OCI-LY7 (cell line): ENCODE results near the gene CCDC142. TPM values are rescaled to one million over a fixed set of nuclear protein-coding genes. Genes with fewer than 3 reads are reported as not detected.

Source experiments
- BruUV-seq: library from RNA; stranded (reverse); fragments of 400-500 nt; replicated peaks from 2 replicates; lab custom pipeline; 2021; lab: Mats Ljungman, UMichigan
- CTCF ChIA-PET: fragments of 300-600 bp; sonication (Branson Sonifier 250); formaldehyde crosslinking; loops from one replicate; lab custom pipeline; 2022; ENCODE audit warnings: antibody characterized with exemption; ENCODE audit not compliant: unreplicated experiment; lab: Charles Lee
- POLR2A ChIA-PET: fragments of 300-600 bp; sonication (Branson Sonifier 250); formaldehyde crosslinking; loops from one replicate; lab custom pipeline; 2022; ENCODE audit warnings: antibody characterized with exemption; lab: Charles Lee
- DNase-seq: peaks from one replicate; pipeline ENCODE4 v3.0.0-alpha.2; 2015; ENCODE audit warnings: low spot score
- H2AFZ ChIP-seq: fragments of 200-600 bp; sonication (generic), shearing (Covaris generic); 2 replicates; pipeline ENCODE4 v1.6.1; 2014; ENCODE audit warnings: mild to moderate bottlenecking, antibody characterized with exemption, low read length, moderate library complexity
- H3K27ac ChIP-seq: fragments of 200-600 bp; sonication (generic); 2 replicates; pipeline ENCODE4 v1.5.1; 2014; ENCODE audit warnings: mixed run types, low read depth, mild to moderate bottlenecking, moderate library complexity, low read length, inconsistent platforms; ENCODE audit not compliant: poor library complexity, severe bottlenecking
- H3K36me3 ChIP-seq: fragments of 200-600 bp; sonication (generic); 2 replicates; pipeline ENCODE4 v1.6.1; 2014; ENCODE audit warnings: mild to moderate bottlenecking, antibody characterized with exemption, low read length, moderate library complexity, mixed read lengths; ENCODE audit not compliant: insufficient read depth
- H3K4me1 ChIP-seq: fragments of 200-600 bp; sonication (generic); 2 replicates; pipeline ENCODE4 v1.5.1; 2014; ENCODE audit warnings: mild to moderate bottlenecking, low read length; ENCODE audit not compliant: insufficient read depth, poor library complexity, severe bottlenecking
- H3K4me2 ChIP-seq: fragments of 200-600 bp; sonication (generic); 2 replicates; pipeline ENCODE4 v1.6.1; 2014; ENCODE audit warnings: mild to moderate bottlenecking, low read length
- H3K4me3 ChIP-seq: fragments of 200-600 bp; sonication (generic); 2 replicates; pipeline ENCODE4 v1.5.1; 2014; ENCODE audit warnings: mild to moderate bottlenecking, low read depth, low read length; ENCODE audit not compliant: poor library complexity, severe bottlenecking
- H3K79me2 ChIP-seq: fragments of 200-600 bp; sonication (generic); 2 replicates; pipeline ENCODE4 v1.6.1; 2016; ENCODE audit warnings: low read depth, mild to moderate bottlenecking, low read length, moderate library complexity, mixed read lengths; ENCODE audit not compliant: insufficient read depth
- H3K9me2 ChIP-seq: fragments of 200-600 bp; sonication (generic); 2 replicates; pipeline ENCODE4 v1.6.1; 2016; ENCODE audit warnings: mild to moderate bottlenecking, low read length, mixed read lengths; ENCODE audit not compliant: insufficient read depth
- H3K9me3 ChIP-seq: fragments of 200-600 bp; sonication (generic); 2 replicates; pipeline ENCODE4 v1.6.1; 2014; ENCODE audit warnings: mild to moderate bottlenecking, mixed run types, low read length, mixed read lengths
- H4K20me1 ChIP-seq: fragments of 200-600 bp; sonication (generic); 2 replicates; pipeline ENCODE4 v1.6.1; 2014; ENCODE audit warnings: mild to moderate bottlenecking, antibody characterized with exemption, low read length, moderate library complexity, mixed read lengths; ENCODE audit not compliant: insufficient read depth
- EZH2phosphoT487 ChIP-seq: fragments of 200-600 bp; sonication (generic); IDR thresholded peaks from 2 replicates; pipeline ENCODE4 v1.6.1; 2018; ENCODE audit warnings: low read depth, borderline replicate concordance, mild to moderate bottlenecking, mixed run types, antibody characterized with exemption, low read length, moderate library complexity, mixed read lengths
- intact Hi-C: fragments of 100-400 bp; cut with micrococcal nuclease; formaldehyde crosslinking; loops from one replicate; pipeline ENCODE4 v1.10.0; 2022; ENCODE audit not compliant: unreplicated experiment
- total RNA-seq, 2 experiments: library from RNA; depleted of rRNA in 1 of 2; stranded (reverse); fragments of >200 nt in 1 of 2; shearing (Covaris generic) in 1 of 2; gene quantifications; 2 replicates each; pipeline ENCODE4 v1.2.3, GENCODE V29; 2014 to 2022
- TF ChIP-seq, protein P1 (sequence below): fragments of 200-600 bp; sonication (generic); conservative IDR thresholded peaks from 2 replicates; pipeline ENCODE4 v1.5.1; 2014; ENCODE audit warnings: mild to moderate bottlenecking, antibody characterized with exemption, low read length, moderate library complexity, mixed read lengths

CCDC142 gene
- total RNA-seq, 2 experiments from 2014 or later, result 42.5 to 53.0 TPM

DNA sequence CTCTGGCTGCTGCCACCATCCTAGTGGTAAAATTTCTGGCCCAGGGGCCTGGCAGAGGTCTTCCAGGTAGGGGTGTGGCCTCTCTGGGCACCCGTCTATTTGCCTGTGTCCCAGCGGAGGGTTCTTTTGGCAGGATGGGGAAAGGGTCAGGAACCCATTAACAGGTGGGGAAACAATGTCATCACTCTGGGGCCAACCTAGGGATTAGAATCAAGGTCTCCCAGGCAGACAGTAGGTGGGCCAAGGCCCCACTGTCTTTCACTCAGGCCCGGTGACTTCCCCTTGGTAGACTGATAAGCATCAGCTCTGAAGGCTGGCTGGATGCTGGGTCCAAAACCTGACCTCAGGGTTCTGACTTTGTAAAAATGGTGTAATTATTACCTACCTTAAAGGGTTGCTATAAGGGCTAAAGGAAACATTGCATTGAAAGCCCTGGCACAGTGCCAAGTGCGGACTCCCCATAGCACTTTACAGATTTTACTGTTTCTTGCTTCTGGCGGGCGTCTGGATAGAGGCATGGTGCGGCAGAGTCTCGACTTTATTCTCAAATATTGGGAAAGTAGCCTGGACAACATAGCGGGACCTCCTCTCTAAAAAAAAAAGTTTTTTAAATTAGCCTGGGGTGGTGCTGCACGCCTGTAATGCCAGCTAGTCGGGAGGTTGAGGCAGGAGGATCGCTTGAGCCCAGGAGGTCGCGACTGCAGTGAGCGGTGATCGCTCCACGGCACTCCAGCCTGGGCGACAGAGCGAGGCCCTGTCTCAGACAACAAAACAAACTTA is 14.4 kb upstream of the CCDC142 start:
- intact Hi-C loops, result no loop called here
- Histone ChIP-seq H4K20me1 (no peaks in the 10 kb centered on the region), H3K4me3 (no peak overlapping the region), H3K27ac (no peak overlapping the region), H3K9me3 (no peaks in the 10 kb centered on the region), H2AFZ (no peak overlapping the region), H3K36me3 (peaks cover 23% of the 10 kb centered on the region), H3K79me2 (no peaks in the 10 kb centered on the region), H3K9me2 (no peaks in the 10 kb centered on the region), H3K4me1 (peaks cover 6% of the 10 kb centered on the region), H3K4me2 (no peak overlapping the region)
- no peak for DNase-seq
- TF ChIP-seq, protein P1, sequence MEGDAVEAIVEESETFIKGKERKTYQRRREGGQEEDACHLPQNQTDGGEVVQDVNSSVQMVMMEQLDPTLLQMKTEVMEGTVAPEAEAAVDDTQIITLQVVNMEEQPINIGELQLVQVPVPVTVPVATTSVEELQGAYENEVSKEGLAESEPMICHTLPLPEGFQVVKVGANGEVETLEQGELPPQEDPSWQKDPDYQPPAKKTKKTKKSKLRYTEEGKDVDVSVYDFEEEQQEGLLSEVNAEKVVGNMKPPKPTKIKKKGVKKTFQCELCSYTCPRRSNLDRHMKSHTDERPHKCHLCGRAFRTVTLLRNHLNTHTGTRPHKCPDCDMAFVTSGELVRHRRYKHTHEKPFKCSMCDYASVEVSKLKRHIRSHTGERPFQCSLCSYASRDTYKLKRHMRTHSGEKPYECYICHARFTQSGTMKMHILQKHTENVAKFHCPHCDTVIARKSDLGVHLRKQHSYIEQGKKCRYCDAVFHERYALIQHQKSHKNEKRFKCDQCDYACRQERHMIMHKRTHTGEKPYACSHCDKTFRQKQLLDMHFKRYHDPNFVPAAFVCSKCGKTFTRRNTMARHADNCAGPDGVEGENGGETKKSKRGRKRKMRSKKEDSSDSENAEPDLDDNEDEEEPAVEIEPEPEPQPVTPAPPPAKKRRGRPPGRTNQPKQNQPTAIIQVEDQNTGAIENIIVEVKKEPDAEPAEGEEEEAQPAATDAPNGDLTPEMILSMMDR, result no peak
- no peak for TF ChIP-seq EZH2phosphoT487
- POLR2A ChIA-PET, result no interaction called here
- CTCF ChIA-PET, result no interaction called here
- BruUV-seq, result no TSS peak

- TF ChIP-seq EZH2phosphoT487, result no peak
- TF ChIP-seq, protein P1, result no peak
- H3K4me2 ChIP-seq, result no peak overlapping the region
- H4K20me1 ChIP-seq, result no peaks in the 10 kb centered on the region
- H3K4me1 ChIP-seq, result peaks cover 6% of the 10 kb centered on the region
- intact Hi-C loops, result no loop called here
- no peaks in the 10 kb centered on the region for H3K9me3 ChIP-seq
- H3K27ac ChIP-seq, result no peak overlapping the region
- ChIA-PET CTCF (no interaction called here), POLR2A (no interaction called here)
- H3K4me3 ChIP-seq, result no peak overlapping the region
- no peak for DNase-seq
- BruUV-seq, result no TSS peak
- H2AFZ ChIP-seq, result no peak overlapping the region
- H3K79me2 ChIP-seq, result no peaks in the 10 kb centered on the region
- H3K36me3 ChIP-seq, result peaks cover 39% of the 10 kb centered on the region
- H3K9me2 ChIP-seq, result no peaks in the 10 kb centered on the region
These were observed 12.6 kb upstream of the CCDC142 start for GRCh38 chr2:74495440-74495839.

DNA sequence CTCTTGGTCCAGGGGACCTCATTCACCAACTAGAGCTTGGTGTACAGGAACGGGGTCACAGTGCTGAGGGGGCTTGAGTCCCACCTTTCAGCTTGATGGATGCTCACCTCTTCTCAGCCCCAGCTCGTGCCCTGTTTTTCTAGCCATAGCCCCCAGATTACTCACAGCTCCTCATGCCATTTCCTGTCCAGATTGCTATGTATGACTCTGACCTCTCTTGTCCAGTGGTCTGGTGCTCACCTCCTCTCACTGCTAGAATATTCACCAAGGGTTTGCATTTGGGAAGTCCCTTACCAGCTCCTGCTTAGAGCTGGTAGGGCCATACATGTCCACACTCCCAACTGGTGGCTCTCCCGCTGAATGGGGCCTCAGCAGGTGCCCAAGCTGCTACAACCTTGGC is 10.7 kb upstream of the CCDC142 start:
- no peak overlapping the region for H3K27ac ChIP-seq
- ChIA-PET POLR2A (interaction anchor here (0.9 kb wide), 1 partner anchor 26 kb away, joined by 3 read pairs; no protein-coding TSS in a partner anchor), CTCF (no interaction called here)
- no peaks in the 10 kb centered on the region for H3K9me3 ChIP-seq
- no peak for DNase-seq
- TSS peak; percentile 49 for BruUV-seq
- intact Hi-C loops, result no loop called here
- no peaks in the 10 kb centered on the region for H3K9me2 ChIP-seq
- H3K4me1 ChIP-seq, result peaks cover 1% of the 10 kb centered on the region
- H2AFZ ChIP-seq, result no peak overlapping the region
- no peak overlapping the region for H3K4me2 ChIP-seq
- peaks cover 44% of the 10 kb centered on the region for H3K36me3 ChIP-seq
- H4K20me1 ChIP-seq, result no peaks in the 10 kb centered on the region
- H3K4me3 ChIP-seq, result no peak overlapping the region
- TF ChIP-seq, protein P1, result no peak
- no peak for TF ChIP-seq EZH2phosphoT487
- H3K79me2 ChIP-seq, result no peaks in the 10 kb centered on the region
